Memory B cell (primary cell): Measurements from ENCODE around the gene AGAP3.

Source experiments
- ATAC-seq: fragments of 150-1000 bp; cut with Tn5 transposase; 2 replicates; pipeline ENCODE4 v1.10.0; 2021; ENCODE audit warnings: low read depth, mild to moderate bottlenecking, moderate library complexity
- DNase-seq, 2 donors: peaks; one replicate each; pipeline ENCODE4 v3.0.0; 2022; ENCODE audit warnings: low spot score in 2 of 2
- H3K27ac Mint-ChIP-seq: one replicate; pipeline ENCODE4 v1.8.0; 2022; ENCODE audit warnings: mild to moderate bottlenecking, moderate library complexity, mixed read lengths
- H3K27me3 Mint-ChIP-seq: one replicate; pipeline ENCODE4 v1.8.0; 2022; ENCODE audit warnings: mixed read lengths
- H3K36me3 Mint-ChIP-seq: one replicate; pipeline ENCODE4 v1.8.0; 2022; ENCODE audit warnings: mild to moderate bottlenecking, mixed read lengths
- H3K4me1 Mint-ChIP-seq: one replicate; pipeline ENCODE4 v1.8.0; 2022; ENCODE audit warnings: mixed read lengths
- H3K4me3 Mint-ChIP-seq: one replicate; pipeline ENCODE4 v1.8.0; 2022; ENCODE audit warnings: mild to moderate bottlenecking, moderate library complexity, mixed read lengths
- H3K9me3 Mint-ChIP-seq: one replicate; pipeline ENCODE4 v1.8.0; 2022; ENCODE audit warnings: mixed read lengths

Gene AGAP3

GRCh38 chr7:151176401-151176800, 90.1 kb downstream of the AGAP3 start:
- Mint-ChIP-seq H3K27me3 (peaks cover 25% of the 10 kb centered on the region), H3K4me1 (peaks cover 9% of the 10 kb centered on the region), H3K9me3 (no peaks in the 10 kb centered on the region), H3K27ac (no peak overlapping the region), H3K36me3 (peaks cover 2% of the 10 kb centered on the region), H3K4me3 (no peak overlapping the region)
- no peak for ATAC-seq
- DNase-seq = no peak

GRCh38 chr7:151177310-151177709, 91.0 kb downstream of the AGAP3 start:
- Mint-ChIP-seq H3K36me3 (peaks cover 2% of the 10 kb centered on the region), H3K27me3 (peaks cover 27% of the 10 kb centered on the region)

GRCh38 chr7:151178236-151178635, 92.0 kb downstream of the AGAP3 start:
- DNase-seq = no peak
- Mint-ChIP-seq H3K36me3 (peaks cover 1% of the 10 kb centered on the region), H3K9me3 (no peaks in the 10 kb centered on the region), H3K4me3 (no peak overlapping the region), H3K4me1 (peaks cover 2% of the 10 kb centered on the region), H3K27me3 (peaks cover 21% of the 10 kb centered on the region), H3K27ac (no peak overlapping the region)
- ATAC-seq = no peak

More at GRCh38 chr7:151177310-151177709, 91.0 kb downstream of the AGAP3 start:
- H3K4me3 Mint-ChIP-seq = no peak overlapping the region
- H3K4me1 Mint-ChIP-seq = peaks cover 9% of the 10 kb centered on the region
- no peak overlapping the region for H3K27ac Mint-ChIP-seq
- DNase-seq (no peak), ATAC-seq (no peak)
- H3K9me3 Mint-ChIP-seq = no peaks in the 10 kb centered on the region

DNA sequence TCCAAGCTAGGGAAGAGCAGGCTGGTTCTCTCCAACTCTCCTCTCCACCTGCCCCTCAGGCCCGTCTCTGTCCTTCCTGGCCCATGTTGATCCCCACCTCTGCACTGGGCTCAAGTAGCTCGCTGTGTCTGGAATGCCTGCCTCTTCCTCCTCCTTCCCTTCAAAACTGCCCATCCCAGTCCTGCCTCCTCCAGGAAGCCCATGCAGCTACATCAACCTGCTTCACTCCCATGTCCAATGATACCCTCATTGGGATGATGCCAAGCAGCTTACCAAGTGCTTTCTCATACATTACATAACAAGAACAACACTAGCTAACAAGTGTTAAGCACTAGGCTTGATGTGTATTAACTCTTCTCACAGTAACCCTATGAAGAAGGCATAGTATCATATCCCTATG, 92.6 kb downstream of the AGAP3 start:
- ATAC-seq = no peak
- no peaks in the 10 kb centered on the region for H3K4me1 Mint-ChIP-seq
- H3K36me3 Mint-ChIP-seq = no peaks in the 10 kb centered on the region
- H3K27ac Mint-ChIP-seq = no peak overlapping the region
- no peaks in the 10 kb centered on the region for H3K9me3 Mint-ChIP-seq
- H3K4me3 Mint-ChIP-seq = no peak overlapping the region
- no peak for DNase-seq
- peaks cover 19% of the 10 kb centered on the region for H3K27me3 Mint-ChIP-seq

- no peaks in the 10 kb centered on the region for H3K4me1 Mint-ChIP-seq
- peaks cover 19% of the 10 kb centered on the region for H3K27me3 Mint-ChIP-seq
- no peak overlapping the region for H3K4me3 Mint-ChIP-seq
- DNase-seq (no peak), ATAC-seq (no peak)
- H3K27ac Mint-ChIP-seq = no peak overlapping the region
- H3K9me3 Mint-ChIP-seq = no peaks in the 10 kb centered on the region
- H3K36me3 Mint-ChIP-seq = no peaks in the 10 kb centered on the region
Observed at GRCh38 chr7:151179287-151179860, 93.1 kb downstream of the AGAP3 start.

DNA sequence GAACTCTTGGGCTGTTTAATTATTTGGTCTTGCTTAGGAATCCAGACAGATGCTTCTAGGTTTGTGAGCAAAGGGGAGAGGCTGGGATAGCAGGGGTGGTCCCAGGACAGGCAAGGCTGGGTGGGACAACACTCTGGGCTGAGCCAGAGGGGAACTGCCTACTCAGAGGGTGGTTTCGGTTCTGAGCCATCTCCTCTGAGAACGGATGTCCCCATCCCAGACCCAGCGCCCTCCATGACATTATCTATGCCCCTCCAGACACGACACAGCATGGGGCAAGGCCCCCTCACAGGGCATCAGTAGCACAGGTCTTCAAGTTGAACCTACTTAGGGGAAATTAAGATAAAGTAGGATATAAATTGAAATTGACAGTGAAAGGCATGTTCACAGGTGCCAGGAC, 93.7 kb downstream of the AGAP3 start:
- Mint-ChIP-seq H3K4me1 (no peaks in the 10 kb centered on the region), H3K4me3 (no peak overlapping the region), H3K36me3 (no peaks in the 10 kb centered on the region), H3K27me3 (peaks cover 19% of the 10 kb centered on the region), H3K9me3 (no peaks in the 10 kb centered on the region), H3K27ac (no peak overlapping the region)
- no peak for DNase-seq
- ATAC-seq = no peak

- DNase-seq (no peak), ATAC-seq (no peak)
- Mint-ChIP-seq H3K9me3 (no peaks in the 10 kb centered on the region), H3K27me3 (peaks cover 21% of the 10 kb centered on the region), H3K36me3 (no peaks in the 10 kb centered on the region), H3K27ac (no peak overlapping the region), H3K4me1 (no peaks in the 10 kb centered on the region), H3K4me3 (no peak overlapping the region)
Observed at GRCh38 chr7:151181011-151181431, 94.7 kb downstream of the AGAP3 start.

- Mint-ChIP-seq H3K4me1 (peaks cover 6% of the 10 kb centered on the region), H3K27ac (no peak overlapping the region), H3K4me3 (no peak overlapping the region), H3K36me3 (no peaks in the 10 kb centered on the region), H3K9me3 (no peaks in the 10 kb centered on the region), H3K27me3 (peaks cover 21% of the 10 kb centered on the region)
- DNase-seq (no peak), ATAC-seq (no peak)
Observed at GRCh38 chr7:151185762-151186639, 99.7 kb downstream of the AGAP3 start.

DNA sequence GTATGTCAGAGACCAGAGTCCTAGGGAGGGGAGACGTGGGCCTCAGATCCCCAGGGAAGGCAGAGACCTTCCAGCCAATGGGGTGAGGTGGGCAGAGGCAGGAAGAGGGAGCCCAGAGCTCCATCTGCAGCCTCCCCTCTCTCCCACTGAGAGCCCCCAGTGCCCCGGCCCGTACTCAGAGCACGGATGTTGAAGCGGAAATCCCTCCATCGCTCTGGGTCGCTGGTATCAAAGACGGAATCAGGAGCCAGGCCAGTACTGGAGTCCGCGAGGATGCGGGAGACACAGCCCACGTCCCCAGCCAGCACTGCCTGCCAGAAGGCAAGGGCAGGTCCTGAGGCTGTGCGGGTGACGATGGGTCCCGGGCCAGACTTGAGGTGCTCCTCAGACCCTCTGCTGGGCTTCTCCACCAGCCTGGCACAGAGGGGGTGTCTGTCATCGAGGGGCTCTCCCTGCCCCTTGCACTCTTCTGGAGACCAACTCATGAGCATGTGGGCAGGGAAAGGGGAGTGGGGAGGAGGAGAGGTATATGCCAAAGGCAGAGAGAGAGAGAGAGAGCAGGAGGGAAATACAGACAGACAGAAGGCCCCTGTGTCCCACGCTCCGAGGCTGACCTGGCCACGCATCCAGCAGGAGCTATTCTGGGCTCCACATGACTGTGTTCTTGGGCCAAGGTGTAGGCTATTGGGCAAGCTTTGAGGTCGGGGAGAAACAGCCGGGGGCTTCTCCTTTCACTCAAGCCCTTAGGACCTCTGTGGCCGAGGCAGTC, 100.5 kb downstream of the AGAP3 start, which contains the start of gene ASB10:
ASB10 (minus strand) TSS at position 611 of the 769 bp plus-strand sequence; CDS start at position 491, 120 bp downstream.
- no peaks in the 10 kb centered on the region for H3K36me3 Mint-ChIP-seq

GRCh38 chr7:151187409-151188251, 101.4 kb downstream of the AGAP3 start:
- H3K4me1 Mint-ChIP-seq = peaks cover 6% of the 10 kb centered on the region
- no peak overlapping the region for H3K4me3 Mint-ChIP-seq
- H3K36me3 Mint-ChIP-seq = no peaks in the 10 kb centered on the region
- DNase-seq (no peak), ATAC-seq (no peak)
- no peaks in the 10 kb centered on the region for H3K9me3 Mint-ChIP-seq
- no peak overlapping the region for H3K27ac Mint-ChIP-seq
- peaks cover 20% of the 10 kb centered on the region for H3K27me3 Mint-ChIP-seq

More for the DNA sequence above, 100.5 kb downstream of the AGAP3 start, which contains the start of gene ASB10:
- no peak for DNase-seq
- no peaks in the 10 kb centered on the region for H3K9me3 Mint-ChIP-seq
- H3K27me3 Mint-ChIP-seq = peaks cover 22% of the 10 kb centered on the region
- no peak for ATAC-seq
- no peak within 1 kb of the TSS for H3K4me3 Mint-ChIP-seq
- no peak within 1 kb of the TSS for H3K27ac Mint-ChIP-seq
- H3K4me1 Mint-ChIP-seq = peaks cover 6% of the 10 kb centered on the region

DNA sequence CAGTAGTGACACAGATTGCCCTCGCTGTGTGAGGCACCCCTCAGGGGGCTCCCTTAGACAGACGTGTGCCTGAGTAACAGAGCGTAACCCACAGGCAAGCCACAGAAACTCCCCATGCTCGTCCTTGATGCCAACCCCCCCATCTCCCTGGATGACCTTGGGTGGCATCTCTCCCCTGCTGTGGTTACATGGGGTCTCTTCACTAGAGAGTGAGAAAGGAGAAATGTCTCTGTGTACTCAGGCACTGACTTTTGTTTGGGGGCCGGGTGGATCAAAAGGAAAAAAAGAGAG, 101.9 kb downstream of the AGAP3 start:
- peaks cover 21% of the 10 kb centered on the region for H3K27me3 Mint-ChIP-seq
- no peaks in the 10 kb centered on the region for H3K9me3 Mint-ChIP-seq
- no peak overlapping the region for H3K4me3 Mint-ChIP-seq
- peaks cover 6% of the 10 kb centered on the region for H3K4me1 Mint-ChIP-seq
- H3K27ac Mint-ChIP-seq = no peak overlapping the region
- ATAC-seq = peak; percentile 67
- DNase-seq = no peak
- H3K36me3 Mint-ChIP-seq = no peaks in the 10 kb centered on the region

DNA sequence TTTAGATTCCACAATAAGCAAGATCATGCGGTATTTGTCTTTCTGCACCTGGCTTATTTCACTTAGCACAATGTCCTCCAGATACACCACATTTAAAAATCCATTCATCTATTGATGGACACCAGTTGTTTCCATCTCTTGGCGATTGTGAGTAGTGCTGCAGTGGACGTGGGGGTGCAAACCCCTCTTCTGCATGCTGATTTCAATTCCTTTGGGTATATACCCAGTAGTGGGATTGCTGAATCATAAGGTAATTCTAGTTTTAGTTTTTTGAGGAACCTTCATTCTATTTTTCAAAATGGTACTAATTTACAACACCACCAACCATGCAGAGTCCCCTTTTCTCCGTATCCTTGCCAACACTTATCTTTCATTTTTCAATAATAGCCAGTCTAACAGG, 102.8 kb downstream of the AGAP3 start:
- no peaks in the 10 kb centered on the region for H3K36me3 Mint-ChIP-seq
- ATAC-seq (no peak), DNase-seq (no peak)
- no peak overlapping the region for H3K4me3 Mint-ChIP-seq
- H3K27me3 Mint-ChIP-seq = peaks cover 22% of the 10 kb centered on the region
- H3K4me1 Mint-ChIP-seq = peaks cover 6% of the 10 kb centered on the region
- H3K9me3 Mint-ChIP-seq = no peaks in the 10 kb centered on the region
- H3K27ac Mint-ChIP-seq = no peak overlapping the region

DNA sequence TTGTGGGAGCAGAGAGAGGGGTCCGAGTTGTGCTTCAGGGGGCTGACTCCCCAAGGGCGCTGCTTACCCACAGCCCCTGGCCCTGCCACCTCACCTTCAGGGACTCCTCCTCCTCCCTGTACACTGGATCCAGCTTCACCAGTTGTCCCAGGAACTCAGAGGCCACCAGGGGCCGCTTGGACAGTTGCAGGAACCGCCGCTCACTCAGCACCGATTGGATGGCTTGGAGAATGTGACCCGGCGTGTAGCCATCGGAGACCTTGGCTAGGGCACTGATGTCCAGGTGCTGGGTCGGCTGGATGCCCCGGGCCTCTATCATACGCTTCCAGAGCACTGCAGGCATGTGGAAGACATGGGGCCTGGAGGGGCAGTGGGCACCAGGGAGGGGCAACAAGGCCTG, 105.3 kb downstream of the AGAP3 start:
- peaks cover 11% of the 10 kb centered on the region for H3K4me1 Mint-ChIP-seq
- H3K9me3 Mint-ChIP-seq = no peaks in the 10 kb centered on the region
- no peak overlapping the region for H3K27ac Mint-ChIP-seq
- no peaks in the 10 kb centered on the region for H3K36me3 Mint-ChIP-seq
- ATAC-seq (no peak), DNase-seq (no peak)
- H3K4me3 Mint-ChIP-seq = no peak overlapping the region
- peaks cover 24% of the 10 kb centered on the region for H3K27me3 Mint-ChIP-seq
